NCI-H2029 (cell line): ENCODE data around the gene AIP.
"Not testable (repeated sequence)": the region's sequence is repeated elsewhere in the genome, so short reads cannot be mapped to it uniquely, and the experiment has no call there.

Experiments used
- DNase-seq: peaks from one replicate; lab custom pipeline; 2025; lab: John Stamatoyannopoulos, UW

The AIP gene

DNA sequence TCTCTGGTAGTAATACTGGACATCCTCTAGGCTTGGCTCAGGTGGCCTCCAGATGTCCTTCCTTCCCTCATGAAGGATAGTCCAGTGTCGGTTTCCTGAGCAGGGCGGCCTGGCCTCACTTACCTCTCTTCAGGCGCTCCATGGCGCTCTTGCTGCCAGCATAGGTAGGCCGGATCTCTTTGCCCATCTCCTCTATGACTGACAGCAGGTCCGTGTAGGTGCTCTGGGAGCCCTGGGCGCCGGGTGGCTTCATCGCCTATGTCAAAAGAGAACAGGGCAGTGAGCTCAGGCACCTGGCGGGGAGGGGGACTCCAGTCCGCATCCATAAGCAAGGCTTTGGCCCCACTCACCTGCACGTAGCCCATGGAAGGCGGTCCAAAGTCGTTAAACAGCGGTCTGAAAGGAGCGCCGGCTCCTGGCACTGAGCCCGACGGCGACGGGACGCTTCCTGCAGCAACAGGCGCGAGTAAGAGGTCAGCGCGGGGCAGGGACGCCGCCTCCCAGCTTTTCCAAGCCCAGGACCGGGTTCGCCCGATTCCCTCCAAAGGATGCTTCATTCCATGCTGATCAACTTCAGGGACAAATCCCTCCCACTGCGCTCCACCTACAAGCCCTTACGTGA, 24.5 kb downstream of the AIP start:
- peak; percentile 67 for DNase-seq

DNA sequence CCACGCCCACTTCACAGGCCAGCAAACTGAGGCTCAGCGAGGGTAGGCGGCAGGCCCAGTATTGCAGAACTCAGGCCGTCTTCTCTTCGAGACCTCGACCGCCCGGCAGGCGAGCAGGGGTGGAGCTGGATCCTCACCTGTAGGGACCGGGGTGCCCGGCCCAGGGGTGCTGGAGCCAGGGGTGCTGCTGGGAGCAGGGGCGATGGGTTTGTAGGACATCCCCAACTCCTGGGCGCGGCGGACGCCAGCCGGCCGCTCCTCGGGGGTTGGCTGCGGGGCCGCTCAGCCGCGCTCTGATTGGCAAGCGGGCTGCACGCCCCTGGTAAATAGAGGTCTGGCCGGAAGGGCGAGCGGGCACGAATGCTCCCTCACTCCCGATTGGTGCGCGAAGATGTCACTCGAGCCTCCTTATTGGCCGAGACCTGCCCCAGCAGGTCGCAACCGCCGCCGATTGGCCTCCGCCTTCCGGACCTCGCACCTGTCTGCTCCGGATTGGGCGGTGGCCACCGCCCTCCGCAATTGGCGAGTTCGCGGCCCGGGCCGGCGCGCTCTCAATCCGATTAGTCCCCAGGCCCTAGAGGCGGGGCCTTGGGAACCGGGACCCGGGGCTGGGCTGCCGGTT, 25.1 kb downstream of the AIP start, which contains the start of gene CDK2AP2:
Gene CDK2AP2, minus strand, starts transcription at position 299 of the 622 bp plus-strand sequence. Its CDS starts 80 bp downstream, at position 219.
- peak; percentile 99 for DNase-seq

DNA sequence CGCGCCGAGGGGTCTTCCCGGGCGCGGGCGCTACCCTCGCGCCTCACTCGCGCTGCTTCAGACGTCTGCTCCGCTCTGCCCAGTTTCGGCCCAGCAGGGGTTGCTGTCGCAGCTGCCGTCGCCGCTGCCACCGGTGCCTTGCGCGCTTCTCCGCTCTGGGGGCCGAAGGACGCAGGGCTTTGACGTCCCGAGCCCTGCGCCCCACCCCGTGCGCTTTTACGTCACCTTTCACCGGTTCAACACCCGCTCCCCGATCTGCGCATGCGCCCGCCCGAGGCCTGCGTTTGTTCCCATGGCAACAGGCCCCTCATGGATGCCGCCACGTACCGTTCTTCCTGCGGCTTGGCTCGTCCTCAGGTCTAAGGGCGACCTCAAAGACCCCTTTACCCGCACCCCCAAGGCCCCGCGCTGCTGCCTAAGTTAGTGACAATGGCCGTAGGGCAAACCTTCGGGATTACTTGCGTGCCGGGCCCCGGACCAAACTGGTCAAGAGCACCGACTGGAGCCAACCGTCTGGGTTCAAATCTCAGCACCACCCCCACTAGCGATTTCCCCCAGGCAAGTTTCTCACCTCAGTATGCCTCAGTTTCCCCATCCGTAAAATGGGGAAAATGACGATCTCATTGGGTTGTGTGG, 25.8 kb downstream of the AIP start:
- DNase-seq = peak; percentile 96

DNA sequence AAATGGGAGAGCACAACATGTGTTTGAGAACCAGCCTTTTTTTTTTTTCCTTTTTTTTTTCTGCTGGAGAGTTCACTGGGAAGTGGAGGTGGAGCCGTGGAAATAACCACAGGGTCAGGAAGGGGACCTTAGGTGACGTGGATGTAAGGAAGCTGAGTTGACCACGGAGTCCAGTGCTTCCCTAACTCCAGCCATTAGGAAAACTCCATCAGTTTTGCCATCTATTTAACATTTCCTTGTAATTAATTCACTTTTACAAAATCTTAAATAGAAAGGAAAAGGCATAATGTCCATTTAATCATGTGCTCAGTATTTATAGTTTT, 27.2 kb downstream of the AIP start:
- no peak for DNase-seq

GRCh38 chr11:67511558-67511957, 28.7 kb downstream of the AIP start:
- DNase-seq = not testable (repeated sequence)

- no peak for DNase-seq
Measured at GRCh38 chr11:67514116-67514515, 31.3 kb downstream of the AIP start.

GRCh38 chr11:67516806-67517205, 34.0 kb downstream of the AIP start:
- no peak for DNase-seq

DNA sequence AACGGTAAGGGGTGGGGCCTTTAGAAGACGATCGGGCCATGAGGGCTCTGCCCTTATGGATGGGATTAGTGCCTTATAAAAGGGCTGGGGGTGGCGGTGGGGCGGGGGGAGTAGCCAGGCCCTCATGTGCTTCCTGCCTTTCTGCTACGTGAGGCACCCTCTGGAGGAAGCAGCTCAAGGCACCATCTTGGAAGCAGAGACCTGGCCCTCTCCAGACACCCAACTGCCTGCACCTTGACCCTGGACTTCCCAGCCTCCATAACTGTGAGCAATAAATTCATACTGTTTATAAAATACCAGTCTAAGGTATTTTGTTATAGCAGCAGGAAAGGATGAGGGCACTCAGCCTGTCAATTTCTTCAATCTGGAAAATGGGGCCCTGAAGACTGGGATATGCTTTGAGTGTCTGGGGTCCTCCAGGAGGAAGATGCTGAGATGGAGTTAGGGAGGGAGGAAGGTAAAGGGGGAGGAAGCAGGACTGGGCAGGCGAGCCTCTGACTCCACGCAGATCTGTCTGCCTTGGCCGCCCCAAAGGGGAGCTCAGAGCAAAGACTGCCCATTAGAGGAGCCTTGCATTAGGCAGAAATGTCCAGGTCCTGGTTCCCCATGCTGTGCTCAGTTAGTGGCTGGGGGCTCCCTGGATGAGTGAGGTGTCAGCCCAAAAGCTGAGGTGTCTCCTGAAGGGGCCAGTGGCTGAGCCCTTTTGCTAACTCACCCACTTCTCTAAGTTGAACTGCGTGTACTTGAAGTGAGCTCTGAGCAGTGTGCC, 35.1 kb downstream of the AIP start:
- no peak for DNase-seq

DNA sequence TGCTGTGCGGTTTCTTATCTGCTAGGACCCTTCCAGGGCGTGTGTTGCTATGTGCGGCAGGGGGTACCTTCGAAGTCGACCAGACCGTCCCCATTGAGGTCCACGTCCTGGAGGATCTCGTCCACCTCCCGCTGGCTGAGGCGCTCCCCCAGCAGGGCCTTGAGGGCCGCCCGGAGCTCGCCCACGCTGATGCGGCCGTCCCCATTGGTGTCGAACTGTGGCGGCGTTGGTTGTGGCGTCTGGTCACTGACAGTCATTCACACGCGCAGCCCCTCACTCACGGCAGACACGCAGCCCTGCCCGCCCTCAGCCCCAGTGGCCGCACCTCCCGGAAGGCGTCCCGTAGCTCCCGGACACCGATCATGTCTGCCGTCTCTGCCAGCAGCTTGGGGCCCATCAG, 36.9 kb downstream of the AIP start:
- DNase-seq = no peak

- no peak for DNase-seq
Measured at GRCh38 chr11:67520856-67521824, 38.3 kb downstream of the AIP start.

GRCh38 chr11:67521924-67522323, 39.1 kb downstream of the AIP start:
- DNase-seq = no peak

GRCh38 chr11:67522338-67522737, 39.5 kb downstream of the AIP start:
- no peak for DNase-seq

- DNase-seq = no peak
Measured at GRCh38 chr11:67522844-67523555, 40.2 kb downstream of the AIP start, which contains the start of gene CABP2. Gene CABP2 (minus strand): TSS chr11:67523446. CDS start chr11:67523326, 120 bp downstream.

- DNase-seq = no peak
Measured at GRCh38 chr11:67523556-67524479, 41.0 kb downstream of the AIP start.

GRCh38 chr11:67524480-67524808, 41.6 kb downstream of the AIP start:
- DNase-seq = no peak

- no peak for DNase-seq
Measured at GRCh38 chr11:67525275-67525976, 42.6 kb downstream of the AIP start.

DNA sequence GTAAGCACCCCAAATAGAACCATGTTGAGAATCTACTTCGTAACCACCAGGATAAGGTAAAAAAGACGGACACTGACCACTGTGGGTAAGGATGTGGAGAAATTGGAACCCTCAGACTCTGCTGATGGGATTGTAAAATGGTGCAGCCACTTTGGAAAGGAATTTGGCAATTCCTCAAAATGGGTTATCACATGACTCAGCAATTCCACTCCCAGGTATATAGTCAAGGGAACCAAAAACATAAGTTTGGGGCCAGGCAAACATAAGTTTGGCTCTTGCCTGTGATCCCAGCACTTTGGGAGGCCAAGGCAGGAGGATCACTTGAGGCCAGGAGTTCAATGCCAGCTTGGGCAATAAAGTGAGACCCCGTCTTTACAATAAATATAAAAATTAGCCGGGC, 45.5 kb downstream of the AIP start:
- no peak for DNase-seq

- no peak for DNase-seq
Measured at GRCh38 chr11:67530282-67530592, 47.4 kb downstream of the AIP start.

- no peak for DNase-seq
Measured at GRCh38 chr11:67532889-67533288, 50.1 kb downstream of the AIP start.
